GM12875 (cell line): ENCODE results near the gene OTOP3.

ENCODE experiments used
- H3K4me3 ChIP-seq: one replicate; pipeline ENCODE4 v1.5.1; 2011; ENCODE audit warnings: low read depth, low read length, control low read depth
- TF ChIP-seq, protein P1 (sequence below): IDR thresholded peaks from 2 replicates; pipeline ENCODE4 v1.5.1; 2011; ENCODE audit warnings: low read depth, mild to moderate bottlenecking, control low read depth, inconsistent platforms, low read length, moderate library complexity, borderline replicate concordance; ENCODE audit not compliant: insufficient read depth

Gene OTOP3

DNA sequence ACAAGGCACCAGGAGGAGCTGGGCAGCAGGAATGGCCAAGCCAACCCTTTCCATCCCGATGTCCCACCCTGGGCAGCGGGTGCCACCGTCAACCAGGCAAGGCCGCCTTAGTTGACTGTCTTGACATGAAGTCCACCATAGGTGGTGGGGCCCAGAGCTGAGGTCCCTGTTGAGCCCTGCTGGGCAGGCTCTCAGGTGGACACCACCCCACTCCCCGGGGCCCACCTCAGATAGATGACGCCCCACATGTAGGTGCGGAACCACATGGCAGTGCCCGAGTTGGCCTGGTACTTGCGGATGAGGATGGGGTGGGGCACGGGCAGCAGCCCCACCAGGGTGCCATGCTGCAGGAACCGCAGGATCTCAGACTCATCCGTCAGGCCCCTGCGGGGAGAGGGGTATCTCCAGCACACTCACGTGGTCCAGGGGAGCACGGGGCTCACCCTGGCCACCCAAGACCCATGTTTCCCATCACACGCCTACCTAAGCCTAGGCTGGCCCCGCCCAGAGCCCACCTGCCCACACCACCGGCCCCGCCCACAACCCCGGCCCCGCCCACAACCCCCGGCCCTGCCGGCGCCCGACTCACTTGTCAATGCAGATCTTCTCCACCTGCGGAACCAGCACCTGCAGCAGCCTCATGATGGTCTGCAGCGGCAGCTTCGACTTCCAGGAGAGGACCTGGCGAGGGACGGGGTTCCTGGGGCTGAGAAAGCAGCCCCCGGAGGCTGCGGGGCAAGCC, 16.2 kb downstream of the OTOP3 start:
- TF ChIP-seq, protein P1, sequence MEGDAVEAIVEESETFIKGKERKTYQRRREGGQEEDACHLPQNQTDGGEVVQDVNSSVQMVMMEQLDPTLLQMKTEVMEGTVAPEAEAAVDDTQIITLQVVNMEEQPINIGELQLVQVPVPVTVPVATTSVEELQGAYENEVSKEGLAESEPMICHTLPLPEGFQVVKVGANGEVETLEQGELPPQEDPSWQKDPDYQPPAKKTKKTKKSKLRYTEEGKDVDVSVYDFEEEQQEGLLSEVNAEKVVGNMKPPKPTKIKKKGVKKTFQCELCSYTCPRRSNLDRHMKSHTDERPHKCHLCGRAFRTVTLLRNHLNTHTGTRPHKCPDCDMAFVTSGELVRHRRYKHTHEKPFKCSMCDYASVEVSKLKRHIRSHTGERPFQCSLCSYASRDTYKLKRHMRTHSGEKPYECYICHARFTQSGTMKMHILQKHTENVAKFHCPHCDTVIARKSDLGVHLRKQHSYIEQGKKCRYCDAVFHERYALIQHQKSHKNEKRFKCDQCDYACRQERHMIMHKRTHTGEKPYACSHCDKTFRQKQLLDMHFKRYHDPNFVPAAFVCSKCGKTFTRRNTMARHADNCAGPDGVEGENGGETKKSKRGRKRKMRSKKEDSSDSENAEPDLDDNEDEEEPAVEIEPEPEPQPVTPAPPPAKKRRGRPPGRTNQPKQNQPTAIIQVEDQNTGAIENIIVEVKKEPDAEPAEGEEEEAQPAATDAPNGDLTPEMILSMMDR = no peak
- H3K4me3 ChIP-seq = no peak overlapping the region

DNA sequence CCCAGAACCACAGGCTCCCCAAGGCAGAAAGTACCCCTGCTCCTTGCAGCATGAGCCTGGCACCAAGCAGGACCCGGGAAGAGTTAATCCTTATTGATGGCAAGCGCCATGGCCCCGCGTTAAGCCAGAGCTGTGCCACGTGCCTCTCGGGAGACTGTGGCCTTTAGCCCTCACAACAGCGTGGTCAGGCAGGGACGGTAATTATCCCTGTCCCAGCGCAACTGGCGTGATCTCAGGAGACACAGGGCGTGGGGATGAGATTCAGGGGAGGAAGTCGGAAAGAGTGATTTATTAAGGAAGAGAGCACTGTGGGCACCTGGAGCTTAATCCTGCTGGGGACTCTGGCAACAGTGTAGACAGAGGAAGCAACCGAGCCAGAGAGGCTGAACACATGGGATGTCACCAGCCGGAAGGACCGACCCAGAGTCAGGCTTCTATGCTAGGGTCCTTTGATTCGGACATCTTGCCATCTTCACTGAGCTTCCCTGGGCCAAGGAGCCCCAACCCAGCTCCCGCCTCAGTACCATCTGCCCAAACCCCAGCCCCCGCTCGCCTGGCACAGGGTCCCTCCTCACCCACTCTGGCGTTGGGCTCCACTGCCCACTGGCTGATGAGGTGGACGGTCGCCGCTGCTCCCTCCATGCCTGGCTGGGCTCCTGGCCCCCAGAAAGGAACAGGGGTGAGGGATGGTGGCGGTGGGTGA, 16.9 kb downstream of the OTOP3 start:
- TF ChIP-seq, protein P1 = no peak
- no peak overlapping the region for H3K4me3 ChIP-seq

DNA sequence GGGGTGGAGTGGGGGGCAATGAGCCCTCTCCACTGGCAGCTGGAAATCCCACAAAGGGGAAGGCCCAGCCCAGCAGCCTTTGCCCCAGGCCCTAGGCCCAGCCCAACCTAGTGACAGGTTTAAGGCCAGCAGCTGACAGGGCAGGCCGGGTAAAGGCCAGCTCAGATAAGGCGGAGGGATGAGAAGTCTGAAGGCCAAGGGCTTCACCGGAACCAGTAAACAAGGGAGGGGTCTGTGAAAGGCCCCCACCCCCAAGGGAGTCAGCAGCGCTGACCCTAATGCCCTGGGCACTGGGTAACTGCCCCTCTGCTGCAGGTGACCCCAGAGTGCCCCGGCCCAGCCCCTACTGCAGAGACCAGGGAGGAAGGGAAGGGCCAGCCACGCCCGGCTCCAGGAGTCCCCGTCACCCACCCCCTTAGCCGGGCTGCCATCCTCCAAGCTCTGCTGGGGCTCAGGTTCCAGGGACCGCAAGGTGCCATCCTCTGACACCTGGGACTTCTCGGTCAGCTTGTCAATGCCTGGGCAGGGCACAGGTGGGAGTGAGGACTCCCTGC, 17.5 kb downstream of the OTOP3 start:
- no peak overlapping the region for H3K4me3 ChIP-seq
- TF ChIP-seq, protein P1 = no peak

DNA sequence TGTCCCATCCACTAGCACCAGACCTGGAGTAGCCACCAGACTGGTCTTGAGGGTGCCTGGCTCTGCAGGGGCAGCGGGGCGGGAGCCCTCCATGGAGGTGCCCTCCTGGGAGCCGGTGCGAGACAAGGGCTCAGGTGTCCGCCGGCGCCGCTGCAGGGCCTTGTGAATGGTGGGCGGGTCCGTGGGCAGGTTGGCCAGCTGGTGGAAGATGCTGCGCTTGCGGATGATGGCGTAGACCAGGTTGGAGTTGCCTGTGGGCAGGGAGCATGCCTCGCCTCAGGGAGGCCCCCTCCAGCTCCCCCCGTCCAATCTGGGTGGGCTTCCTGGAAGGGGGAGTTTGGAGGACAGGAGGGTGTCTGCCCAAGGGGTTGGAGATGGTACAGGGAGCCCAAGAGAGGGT, 18.4 kb downstream of the OTOP3 start:
- H3K4me3 ChIP-seq = no peak overlapping the region
- TF ChIP-seq, protein P1 = no peak

DNA sequence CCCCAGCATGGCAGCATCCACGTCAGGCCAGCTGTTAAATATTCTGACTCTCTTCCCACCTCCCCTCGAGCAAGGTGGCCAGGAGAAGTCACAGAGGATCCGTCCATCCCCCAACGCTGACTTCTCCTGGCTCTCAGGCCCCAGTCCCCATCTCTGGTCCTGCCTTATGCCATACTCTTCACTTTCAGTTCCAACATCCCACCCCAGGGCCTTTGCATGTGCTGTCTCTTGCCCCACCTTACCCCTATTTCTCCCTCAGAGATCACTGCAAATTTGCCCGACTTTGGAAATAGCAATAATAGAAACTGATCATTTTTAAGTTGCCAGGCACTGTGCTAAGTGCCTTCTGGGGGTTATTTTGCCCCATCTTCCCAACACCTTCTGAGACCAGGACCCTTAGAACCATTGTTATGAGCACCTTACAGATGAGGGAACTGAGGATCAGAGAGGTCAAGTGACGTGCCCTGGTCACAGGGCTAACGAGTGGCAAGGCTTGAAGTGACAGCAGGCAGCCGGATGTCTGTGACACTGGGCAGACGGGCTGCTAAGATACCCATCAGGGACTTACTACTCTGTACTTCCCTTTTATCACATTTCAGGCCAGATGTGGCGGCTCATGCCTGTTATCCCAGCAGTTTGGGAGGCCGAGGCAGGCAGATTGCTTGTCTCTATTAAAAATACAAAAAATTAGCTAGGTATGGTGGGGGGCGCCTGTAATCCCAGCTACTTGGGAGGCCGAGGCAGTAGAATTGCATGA, 19.1 kb downstream of the OTOP3 start:
- H3K4me3 ChIP-seq = no peak overlapping the region
- TF ChIP-seq, protein P1 = no peak

DNA sequence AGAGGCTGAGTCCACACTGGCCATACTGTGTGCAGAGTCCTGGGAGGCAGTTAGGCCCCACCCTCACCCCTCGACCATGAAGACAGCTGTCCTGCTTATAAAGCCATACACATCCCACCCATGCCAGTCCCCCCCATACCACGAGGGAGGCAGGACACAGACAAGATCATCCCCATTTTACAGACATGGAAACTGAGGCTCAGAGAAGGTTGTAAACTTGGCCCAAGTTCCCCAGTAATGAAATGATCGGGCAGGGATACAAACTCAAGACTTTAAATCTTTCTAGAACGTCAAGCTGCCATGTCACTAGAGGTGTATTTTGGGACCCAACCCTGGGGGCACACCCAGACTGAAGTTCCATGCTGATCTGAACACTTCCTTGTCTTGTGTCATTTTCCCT, 20.4 kb downstream of the OTOP3 start:
- TF ChIP-seq, protein P1 = no peak
- H3K4me3 ChIP-seq = no peak overlapping the region
